NCI-H1105 treated with DMSO at 0.1 percent for 48 hours (cell line): ENCODE data around the gene C19orf67.

Experiments used
- DNase-seq: peaks from one replicate; lab custom pipeline; 2025; lab: John Stamatoyannopoulos, UW

C19orf67 gene

DNA sequence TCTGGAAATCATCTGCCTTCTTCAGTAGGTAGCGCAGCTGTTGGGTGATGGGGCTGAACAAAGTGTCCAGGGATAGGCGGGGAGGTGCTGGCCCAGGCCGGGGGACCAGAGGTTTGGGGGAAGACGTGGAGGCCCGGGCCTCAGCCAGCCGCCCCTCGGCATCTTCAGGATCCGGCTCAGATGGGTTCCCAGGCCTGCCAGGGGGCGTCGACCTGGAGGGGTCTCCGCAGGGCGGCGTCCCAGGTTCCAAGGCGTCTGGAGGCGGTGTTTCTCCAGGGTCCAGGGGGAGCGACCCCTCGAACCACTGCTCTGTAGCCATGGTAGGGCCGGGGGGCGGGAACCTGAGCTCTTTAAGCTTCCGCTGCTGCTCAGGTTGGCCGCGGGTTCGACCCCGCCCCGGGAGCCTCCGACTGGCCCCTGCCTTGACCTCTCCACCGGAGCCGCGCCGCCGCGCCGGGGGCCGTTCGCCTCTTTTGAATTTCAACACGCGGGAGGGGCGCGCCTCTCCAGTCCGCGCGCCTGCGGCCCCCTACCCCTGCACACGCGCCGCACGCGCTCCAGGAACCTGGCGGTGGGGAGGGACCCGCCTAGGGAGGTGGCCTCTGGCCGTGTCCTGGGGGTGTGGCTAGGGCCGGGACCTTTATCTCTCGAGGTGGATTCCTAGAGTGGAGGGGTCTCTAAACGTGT is at the start of gene C19orf67:
Gene C19orf67, minus strand, starts transcription at position 475 of the 687 bp plus-strand sequence. Its CDS starts 156 bp downstream, at position 319.
- DNase-seq = no peak

DNA sequence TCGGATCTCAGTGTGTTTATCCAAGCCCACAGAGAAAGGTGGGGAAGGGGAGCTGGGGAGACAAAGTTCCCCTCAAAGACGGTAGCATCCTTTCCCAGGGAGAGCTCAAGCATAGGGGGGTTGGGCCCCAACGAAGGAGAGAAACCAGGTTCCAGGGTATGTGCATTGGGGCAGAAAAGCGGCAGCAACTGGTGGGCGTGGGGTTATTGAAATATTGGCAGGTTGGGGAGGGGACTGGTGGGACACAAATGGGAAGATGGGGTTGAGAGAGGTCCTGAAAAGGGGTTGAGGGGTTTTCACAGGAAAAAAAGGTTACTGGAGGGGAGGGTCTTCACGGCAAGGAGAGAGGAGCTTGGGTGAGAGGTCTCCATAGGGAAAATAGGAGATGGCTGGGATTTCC is 49.8 kb upstream of the C19orf67 start:
- no peak for DNase-seq

DNA sequence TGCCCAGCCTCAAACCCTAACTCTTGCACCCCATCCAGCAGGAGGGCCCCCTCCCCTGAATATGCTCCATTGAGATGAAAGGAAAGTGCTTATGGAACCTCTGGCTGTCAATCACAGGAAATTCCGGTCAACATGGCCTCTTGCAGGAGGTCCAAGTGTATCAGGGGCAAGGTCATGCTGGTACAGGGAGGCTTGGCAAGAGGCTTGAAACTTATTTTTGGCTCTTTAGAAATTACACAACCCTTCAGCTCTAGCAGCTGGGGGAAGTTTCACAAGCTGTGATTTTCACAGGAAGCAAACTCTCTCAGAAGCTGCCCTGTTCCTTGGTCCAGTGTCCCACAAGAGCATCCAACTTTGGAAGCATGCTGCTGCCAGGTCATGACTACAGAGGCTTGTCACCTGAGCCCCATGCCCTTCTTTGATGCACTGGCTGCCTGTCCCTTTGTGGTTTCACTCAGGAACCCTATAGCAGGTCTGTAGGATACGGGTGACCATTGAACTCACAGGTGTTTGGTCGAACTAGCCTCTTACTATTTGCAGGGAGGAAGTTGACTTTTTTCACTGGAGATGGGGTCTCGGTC is 42.4 kb upstream of the C19orf67 start:
- no peak for DNase-seq

DNA sequence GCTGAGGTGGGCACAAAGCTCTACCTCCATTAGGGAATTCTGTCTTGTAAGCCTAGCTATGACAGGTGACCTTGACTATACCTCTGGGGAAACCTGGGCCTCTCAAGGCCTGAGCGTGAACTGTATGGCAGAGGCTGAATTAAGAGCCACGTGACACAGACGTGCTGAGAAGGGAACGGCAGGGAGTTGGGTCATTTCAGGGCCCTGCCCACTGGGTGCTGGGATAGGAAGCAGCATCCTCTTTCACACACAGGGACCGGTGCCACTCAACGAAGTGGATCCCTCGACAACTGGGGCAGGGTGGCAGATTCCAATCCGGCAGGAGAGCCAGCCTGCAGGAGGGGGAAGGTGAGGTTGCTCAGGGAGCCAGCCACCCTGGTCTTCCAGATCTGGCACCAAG is 41.6 kb upstream of the C19orf67 start:
- no peak for DNase-seq

DNA sequence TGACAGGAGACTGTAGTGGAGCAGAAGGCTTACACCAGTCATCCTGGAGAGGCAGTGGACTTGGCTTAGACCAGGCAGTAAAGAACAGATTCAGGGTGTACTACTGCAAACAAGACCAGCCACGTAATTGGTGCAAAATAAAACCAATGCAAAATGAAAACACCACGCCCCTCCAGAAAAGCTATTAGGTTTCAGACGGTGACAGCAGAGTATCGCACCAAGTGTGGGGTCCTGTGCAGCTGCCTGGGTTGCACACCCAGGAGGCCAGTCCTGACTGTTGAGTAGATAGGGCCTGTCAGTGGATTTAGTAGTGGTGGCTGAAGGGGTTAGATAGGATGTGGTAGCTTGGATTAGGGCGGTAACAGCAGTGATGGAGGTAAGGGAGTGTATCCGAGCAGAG is 37.3 kb upstream of the C19orf67 start:
- no peak for DNase-seq

DNA sequence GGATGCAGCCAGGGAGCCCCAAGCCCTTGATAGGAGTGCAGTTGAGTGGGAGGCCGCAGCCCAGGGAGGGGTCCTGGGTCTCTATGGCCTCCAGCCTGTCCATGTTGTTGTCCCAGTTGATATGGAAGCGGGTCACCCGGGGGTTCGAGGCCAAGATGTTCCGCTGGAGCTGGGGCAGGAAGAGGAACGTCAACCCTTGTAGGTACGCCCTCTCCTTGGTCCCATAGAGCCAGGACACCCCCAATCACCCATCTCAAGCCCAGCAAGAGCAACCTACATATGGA is 34.9 kb upstream of the C19orf67 start:
- no peak for DNase-seq

DNA sequence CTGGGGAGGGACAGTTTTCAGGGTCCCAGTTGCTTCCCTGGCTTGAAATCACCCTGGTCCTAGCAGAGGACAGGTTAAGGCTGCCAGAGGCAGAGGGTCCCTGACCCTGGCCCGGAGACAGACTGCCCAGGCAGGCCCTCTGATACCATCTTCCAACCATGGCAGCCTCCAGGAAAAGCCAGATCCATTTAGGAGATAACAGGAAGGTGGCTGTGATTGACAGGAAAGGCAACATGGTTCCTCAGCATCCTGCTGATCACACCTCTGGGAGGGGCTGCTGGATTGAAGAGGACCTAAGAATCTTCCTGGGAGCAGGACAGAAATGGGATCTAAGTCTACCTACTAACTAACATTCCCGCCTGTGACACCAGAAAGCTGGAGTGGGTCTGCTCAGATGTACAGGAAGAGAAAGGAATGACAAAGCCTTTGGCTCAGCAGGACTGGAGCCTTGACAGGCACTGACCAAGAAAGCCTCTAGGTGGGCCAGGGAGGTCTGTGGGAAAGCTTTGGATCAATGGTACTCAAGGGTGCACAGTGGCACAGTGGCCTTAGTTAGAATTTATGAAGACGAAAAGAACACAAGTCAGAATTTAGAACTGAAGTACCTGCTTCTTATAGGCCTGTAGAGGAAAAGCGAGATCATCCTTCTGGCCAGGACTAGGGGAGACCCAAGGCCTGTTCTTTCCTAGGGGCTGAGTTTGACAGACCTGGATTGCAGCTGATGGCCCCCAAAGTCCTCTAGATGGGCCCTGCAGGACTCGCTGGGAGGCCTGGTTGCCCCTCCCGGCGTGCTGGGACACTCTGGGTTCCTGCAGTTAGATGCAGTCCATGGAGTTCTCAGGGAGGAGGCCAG is 34.3 kb upstream of the C19orf67 start:
- no peak for DNase-seq

DNA sequence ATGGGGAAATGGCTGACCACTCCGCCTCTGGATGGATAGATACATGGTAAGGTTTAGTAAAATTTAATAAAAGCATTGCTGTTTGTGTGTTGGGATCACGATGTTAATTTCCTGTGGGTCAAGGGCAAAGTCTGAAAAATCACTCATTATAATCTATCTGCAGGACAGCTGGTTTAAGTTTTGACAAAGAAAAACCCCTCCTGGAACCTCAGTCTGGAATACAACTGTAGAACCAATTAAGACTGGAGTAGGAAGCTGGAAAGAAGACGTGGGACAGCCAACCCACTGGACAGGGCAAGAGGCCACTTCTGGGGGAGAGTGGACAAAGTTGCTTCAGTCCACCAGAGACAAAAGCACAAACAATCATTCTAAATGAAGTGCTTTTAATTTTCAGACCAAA is 33.6 kb upstream of the C19orf67 start:
- no peak for DNase-seq

DNA sequence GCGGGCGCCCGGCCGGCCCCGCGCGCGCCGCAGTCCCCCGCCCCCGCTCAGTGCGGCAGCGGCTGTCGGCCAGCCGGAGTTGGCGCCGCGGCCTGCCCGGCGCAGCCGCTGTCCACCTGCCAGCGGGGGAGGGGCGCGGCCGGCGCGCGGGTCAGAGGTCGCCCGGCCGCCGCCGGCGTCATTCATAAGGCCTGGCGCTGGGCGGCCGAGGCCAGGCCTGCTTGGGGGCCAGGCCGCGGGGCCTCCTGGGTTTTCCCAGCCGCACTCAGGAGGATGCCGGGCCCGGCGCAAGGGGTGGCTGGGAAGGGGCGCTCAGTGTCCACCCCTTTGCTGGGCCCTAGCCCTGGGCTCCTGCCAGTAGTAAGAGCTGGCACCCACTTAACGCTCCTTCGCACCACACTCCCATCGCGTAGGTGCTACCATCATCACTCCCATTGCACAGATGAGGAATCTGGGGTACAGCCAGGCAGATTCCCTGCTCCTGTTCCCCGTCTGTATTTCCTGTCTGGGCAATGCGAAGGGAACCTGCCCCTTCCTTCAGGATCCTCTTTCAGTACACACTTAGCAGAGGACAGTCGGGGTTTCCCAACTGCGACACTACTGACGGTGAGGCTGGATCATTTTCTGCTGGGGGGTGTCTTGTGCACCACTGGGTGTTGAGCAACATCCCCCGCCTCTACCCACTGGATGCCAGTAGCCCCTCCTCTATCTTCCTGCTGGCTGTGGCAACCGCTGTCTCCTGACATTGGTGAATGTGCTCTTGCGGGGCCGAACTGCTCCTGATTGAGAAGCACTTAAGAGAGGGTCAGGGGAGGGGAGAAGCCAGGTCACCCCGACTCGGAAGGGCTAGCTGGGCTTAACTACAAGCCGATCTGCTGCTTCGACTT is 32.8 kb upstream of the C19orf67 start:
- peak; percentile 57 for DNase-seq

DNA sequence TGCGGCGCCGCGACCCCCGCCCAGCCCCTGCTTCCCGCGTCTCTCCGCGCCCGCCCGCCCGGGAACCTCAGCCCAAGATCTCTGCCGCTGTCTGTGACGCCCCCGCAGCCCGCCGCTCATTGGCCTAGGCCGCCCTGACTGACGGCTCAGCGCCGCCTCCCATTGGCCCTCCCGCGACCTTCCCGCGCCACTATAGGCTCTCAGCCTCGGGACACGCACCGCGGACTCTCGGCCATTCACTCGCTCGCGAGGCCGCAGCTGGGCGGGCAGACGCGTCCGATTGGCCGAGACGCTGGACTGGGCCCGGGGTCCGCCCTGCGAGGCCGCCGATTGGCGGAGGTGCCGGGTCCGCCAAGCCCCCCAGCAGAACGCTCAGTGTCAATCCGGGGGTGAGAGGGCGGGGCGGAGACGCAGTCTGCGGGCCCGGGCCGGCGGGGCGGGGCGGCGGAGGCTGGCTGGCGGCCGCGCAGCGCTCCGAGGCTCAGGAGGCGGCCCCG is 32.1 kb upstream of the C19orf67 start, which contains the start of gene PRKACA:
Gene PRKACA, minus strand, starts transcription at position 95 of the 497 bp plus-strand sequence. CDS start 215 bp downstream, outside the sequence.
- DNase-seq = peak; percentile 98

DNA sequence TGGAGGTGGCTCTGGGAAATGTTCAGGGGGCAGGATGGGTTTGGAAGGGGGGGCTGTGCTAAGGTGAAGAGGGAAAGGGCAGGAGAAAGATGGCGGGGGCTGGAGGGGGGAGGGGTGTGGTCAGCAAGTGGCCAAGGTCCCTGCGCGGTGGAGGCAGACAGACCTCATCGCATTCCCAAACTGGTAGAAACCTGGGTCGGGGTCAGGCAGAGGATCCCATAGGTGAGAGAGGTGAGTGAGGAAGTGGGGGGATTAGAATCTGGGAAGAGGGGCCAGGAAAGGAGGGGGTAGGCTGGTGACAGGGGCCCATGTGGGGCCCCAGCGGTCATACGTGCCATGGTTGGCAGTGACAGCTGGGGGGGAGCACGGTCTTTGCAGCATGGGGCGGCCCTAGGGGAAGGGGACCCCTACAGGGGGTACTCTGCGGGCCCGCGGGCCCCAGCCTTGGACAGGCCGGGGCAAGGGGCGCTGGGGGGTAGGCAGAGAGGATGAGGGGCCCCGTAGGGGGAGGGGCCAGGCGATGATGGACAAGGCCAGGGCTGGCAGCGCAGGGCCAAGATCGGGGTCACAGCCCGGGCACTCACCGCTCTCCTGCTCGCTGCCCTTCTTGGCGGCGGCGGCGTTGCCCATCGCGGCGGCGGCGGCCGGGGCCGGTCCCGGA is 31.5 kb upstream of the C19orf67 start:
- no peak for DNase-seq

DNA sequence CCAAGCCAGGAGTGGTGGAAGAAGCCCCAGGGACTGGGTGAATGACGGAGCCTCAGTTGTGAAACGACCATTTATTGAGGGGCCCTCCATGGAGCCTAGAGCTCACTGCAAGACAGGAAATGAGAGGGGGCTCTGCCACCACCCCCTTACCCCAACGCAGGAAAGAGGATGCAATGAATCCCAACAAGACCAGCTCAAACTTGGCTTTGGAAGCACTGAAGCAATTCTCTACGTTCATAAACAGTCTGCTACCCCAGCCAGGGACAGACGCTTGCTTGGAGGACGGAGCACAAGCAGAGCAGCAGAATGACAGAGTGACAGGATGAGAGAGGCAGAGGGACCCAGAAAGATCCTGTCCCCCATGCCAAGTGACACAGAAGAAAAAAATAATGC is 30.9 kb upstream of the C19orf67 start:
- no peak for DNase-seq

DNA sequence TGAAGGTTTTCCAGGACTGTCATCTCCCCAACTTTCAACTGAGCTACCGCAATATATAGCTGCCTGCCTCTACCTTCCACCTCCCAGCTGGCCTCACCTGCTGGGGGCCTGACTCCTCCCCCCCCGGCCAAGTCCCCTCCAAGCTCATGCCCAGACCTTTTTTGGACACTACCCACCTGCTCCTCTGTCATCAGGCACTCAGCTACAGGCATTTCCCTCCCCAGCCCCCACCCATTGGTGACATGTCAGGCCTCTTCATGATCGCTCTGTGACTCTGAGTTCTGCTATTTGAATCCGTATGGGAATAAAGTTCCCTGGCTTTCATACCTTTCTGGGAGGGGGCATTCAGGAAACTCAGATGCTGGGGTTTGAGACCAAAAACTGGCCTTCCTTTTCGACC is 30.2 kb upstream of the C19orf67 start:
- DNase-seq = no peak

DNA sequence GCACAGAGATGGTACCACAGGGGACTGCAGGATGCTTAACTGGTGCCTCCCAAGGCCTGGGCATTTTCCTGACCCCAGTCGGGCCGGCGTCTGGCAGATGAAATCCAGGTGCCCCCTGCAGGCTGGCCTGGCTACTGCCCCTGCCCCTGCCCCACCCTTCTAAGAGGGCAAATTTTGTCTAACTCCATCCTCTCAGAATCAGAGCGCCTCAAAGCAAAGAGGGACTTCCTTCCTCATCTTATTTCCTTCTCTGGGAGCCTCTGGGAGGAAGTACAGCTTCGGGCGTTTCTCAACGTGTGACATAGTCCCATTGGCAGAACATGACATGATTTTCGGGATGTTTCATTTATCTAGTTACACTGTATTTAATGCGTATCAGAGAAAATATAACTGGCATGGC is 29.3 kb upstream of the C19orf67 start:
- DNase-seq = no peak

DNA sequence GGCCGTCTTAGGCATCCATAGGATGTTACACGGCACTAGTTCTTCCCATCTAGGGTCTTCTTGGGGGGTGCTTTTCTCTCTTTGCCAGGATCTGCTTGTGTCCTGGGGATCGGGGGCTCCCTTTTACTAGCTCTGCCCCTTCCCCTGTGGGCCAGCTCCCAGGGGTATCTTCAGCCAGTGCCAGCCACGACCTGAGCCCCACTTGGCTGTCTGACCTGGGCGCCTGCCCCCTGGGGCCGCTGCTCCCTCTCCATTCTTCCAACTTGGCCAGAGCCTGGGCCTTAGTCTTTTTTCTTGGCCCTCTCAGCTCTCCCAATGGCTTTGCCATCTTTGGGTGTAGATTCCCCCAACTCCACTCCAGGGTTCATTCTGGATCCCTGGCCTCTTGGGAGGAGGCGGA is 28.9 kb upstream of the C19orf67 start:
- no peak for DNase-seq

DNA sequence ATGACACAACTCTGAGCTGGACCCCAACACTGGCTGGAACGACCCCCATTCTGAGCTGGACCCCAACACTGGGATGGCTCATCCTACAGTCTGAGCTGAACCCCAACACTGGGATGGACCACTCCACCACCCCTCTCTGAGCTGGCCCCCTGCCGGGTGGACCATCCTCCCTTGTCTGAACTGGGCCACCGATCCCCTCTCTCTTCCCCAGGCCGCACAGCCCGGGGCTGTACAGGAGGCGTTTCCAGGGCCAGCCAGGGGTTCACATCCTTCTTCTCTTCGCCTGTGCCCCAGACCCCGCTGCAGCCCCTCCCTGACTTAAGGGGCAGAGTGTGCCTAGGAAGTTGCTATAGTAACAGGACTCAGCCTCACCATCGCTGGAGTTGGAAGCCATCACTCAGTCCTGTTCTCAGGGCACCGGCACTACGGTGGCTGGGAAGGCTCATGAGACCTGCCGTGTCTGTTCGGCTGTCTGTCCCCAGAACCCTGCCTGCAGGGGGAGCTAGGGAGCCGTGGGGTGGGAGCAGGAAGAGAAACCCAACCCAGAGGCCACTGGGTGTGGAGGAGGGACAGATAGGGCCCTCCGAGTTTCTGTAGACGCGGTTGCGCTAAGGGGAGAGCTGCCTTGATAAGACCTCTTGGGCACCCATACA is 28.3 kb upstream of the C19orf67 start:
- DNase-seq = no peak

DNA sequence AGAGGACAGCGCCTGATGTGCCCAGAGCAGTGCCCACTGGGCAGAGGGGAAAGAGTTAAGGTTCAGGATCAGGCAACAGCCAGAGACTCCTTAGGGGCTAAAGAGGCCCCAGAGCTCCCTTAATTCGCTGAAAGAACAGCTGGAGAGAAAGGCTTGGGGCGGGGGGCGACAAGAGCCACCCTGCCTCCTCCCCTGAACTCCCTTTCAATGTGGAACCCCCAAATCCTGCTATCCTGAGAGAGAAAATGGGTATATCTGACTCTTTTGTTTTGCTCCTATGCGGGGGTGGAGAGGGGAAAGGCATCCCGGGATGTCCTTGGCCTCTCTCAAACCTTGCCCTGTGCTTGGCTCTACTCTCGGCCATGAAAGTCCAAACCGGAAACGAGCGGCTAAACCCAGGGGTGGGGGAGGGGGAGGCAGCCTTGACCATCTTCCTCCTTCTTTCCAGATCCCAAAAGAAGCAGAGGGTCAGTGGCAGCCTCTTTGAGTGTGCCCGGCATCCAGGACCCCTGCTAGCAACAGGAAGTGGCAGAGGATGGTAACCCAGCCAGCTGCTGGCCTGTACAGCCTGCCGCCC is 27.3 kb upstream of the C19orf67 start:
- DNase-seq = no peak

DNA sequence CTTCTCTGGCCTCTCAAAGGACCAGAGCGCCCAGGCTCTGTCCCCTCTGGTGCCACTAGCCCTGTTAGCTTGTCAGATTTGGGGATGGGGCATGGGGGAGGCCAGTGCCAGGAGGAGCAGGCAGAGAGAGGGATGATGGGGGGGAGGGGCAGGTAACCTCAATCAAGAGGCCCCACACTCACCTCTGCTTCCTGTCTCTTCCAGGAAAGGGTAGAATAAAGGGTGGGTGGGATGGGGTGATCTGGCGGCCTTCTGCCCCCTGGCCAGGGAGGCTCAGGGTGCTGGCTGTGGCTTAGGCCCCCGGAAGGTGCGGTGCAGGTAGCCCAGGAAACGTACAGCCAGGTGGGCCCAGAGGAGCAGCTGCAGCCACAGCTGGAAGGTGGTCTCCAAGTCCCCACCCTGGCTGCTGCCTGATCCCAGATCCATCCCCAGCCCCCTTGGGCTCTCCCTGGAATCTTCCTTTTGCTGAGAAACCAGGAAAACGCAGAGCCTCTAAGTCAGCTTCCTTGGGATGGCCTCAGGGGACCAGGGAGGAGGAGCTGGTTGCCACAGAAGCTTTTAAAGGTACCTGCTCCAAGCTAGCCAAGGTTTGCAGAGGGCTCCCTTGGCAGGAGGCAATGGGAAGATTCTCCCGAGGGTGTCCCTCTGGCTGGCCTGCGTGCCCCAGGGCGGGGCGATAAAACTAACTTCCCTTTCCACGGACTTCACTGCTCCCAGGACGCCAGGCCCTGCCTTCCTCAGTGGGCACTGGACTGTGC is 26.6 kb upstream of the C19orf67 start:
- no peak for DNase-seq

DNA sequence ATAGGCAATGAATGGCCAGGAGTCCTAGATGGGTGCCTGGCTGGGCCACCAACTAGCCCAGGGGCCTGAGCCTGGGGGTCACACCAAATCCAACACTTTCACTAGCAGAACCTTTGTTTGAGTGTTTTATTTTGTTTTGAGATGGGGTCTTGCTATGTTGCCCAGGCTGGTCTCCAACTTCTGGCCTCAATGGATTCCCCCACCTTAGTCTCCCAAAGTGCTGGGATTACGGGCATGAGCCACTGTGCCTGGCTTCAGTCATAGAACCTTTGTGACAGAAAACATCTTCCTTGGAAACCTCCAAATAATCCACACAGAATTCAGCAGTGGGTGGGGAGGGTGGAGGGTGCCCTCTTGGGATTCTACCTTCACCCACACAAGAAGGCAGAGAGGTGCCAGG is 25.9 kb upstream of the C19orf67 start:
- no peak for DNase-seq

DNA sequence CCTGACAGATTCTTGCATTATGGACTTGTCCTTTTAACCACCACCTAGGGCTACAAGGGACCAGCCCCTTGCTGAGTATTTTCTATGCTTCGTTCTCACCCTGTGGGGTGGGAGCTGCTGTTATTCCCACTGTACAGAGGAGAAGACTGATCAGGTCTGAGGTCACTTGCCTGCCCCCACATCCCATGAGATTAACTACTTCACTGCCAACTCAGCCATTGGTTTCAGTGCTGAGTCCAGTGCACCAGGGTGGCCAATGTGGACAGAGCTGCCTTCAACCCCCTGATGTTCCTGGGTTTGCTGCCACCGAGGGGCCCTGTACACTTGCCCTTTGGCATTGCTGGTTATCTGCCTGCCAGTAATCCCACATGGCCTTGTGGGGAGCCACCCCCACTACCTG is 25.1 kb upstream of the C19orf67 start:
- no peak for DNase-seq
